Activated naive CD8-positive, alpha-beta T cell treated with anti-CD3 and anti-CD28 coated beads for 36 hours (primary cell): ENCODE measurements around the gene ARGLU1. TPM values are rescaled to one million over a fixed set of nuclear protein-coding genes. Genes with fewer than 3 reads are reported as not detected.

ENCODE experiments used
- DNase-seq: peaks from one replicate; pipeline ENCODE4 v3.0.0; 2021
- H3K27ac Mint-ChIP-seq: one replicate; pipeline ENCODE4 v1.8.0; 2022; ENCODE audit warnings: mild to moderate bottlenecking, moderate library complexity, mixed read lengths
- H3K27me3 Mint-ChIP-seq: one replicate; pipeline ENCODE4 v1.8.0; 2022; ENCODE audit warnings: mild to moderate bottlenecking, mixed read lengths
- H3K36me3 Mint-ChIP-seq: one replicate; pipeline ENCODE4 v1.8.0; 2021; ENCODE audit warnings: mild to moderate bottlenecking, mixed read lengths
- H3K4me1 Mint-ChIP-seq: one replicate; pipeline ENCODE4 v1.8.0; 2021; ENCODE audit warnings: mixed read lengths
- H3K4me3 Mint-ChIP-seq: one replicate; pipeline ENCODE4 v1.8.0; 2022; ENCODE audit warnings: mild to moderate bottlenecking, moderate library complexity, mixed read lengths
- H3K9me3 Mint-ChIP-seq: one replicate; pipeline ENCODE4 v1.8.0; 2022; ENCODE audit warnings: mixed read lengths
- total RNA-seq, 2 experiments: library from RNA; stranded (reverse); gene quantifications; one replicate each; pipeline ENCODE4 v1.2.3, GENCODE V29; 2021

Gene ARGLU1
- total RNA-seq, 2 experiments from 2014 or later, result 65.3 to 72.7 TPM

DNA sequence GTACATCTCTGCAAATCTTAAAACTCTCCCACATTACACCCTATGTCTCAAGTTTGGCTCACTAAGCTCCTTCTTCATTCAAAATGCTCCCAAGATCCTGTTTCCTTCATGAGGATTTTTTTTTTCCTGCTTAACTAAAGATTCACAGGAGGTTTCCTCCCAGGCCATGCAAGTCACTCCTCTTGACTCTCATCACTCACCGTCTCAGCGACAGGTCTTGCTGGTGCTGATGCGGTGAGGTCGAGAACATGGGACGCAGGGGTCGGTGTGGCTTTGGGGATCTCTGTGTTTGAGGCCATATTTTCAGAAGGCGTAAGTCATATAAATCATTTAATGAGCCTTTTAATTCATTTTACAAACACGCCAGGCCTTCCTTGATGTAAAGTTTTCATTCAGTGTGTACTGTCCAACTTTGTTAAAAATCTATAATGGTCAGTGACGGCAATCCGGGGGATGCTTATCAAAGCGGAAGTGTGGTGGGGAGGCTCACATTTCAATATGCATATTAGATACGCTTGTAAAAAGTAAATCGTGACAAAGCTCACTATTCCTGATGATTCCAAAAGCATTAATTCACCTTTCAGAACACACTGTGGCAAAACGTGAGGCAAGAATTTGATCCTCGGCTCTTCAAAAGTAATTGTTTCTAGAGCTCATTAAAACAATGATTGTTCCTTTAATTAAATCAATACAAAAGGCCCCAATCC lies 52.9 kb downstream of the ARGLU1 start:
- no peaks in the 10 kb centered on the region for H3K36me3 Mint-ChIP-seq
- no peak for DNase-seq
- no peak overlapping the region for H3K4me3 Mint-ChIP-seq
- H3K27me3 Mint-ChIP-seq, result peaks cover 27% of the 10 kb centered on the region
- H3K27ac Mint-ChIP-seq, result no peak overlapping the region
- no peaks in the 10 kb centered on the region for H3K4me1 Mint-ChIP-seq
- H3K9me3 Mint-ChIP-seq, result no peaks in the 10 kb centered on the region

GRCh38 chr13:106513025-106513983 lies 54.6 kb downstream of the ARGLU1 start:
- H3K27ac Mint-ChIP-seq, result no peak overlapping the region
- H3K27me3 Mint-ChIP-seq, result peaks cover 27% of the 10 kb centered on the region
- H3K4me1 Mint-ChIP-seq, result no peaks in the 10 kb centered on the region
- H3K9me3 Mint-ChIP-seq, result no peaks in the 10 kb centered on the region
- no peak for DNase-seq
- no peak overlapping the region for H3K4me3 Mint-ChIP-seq
- H3K36me3 Mint-ChIP-seq, result no peaks in the 10 kb centered on the region

DNA sequence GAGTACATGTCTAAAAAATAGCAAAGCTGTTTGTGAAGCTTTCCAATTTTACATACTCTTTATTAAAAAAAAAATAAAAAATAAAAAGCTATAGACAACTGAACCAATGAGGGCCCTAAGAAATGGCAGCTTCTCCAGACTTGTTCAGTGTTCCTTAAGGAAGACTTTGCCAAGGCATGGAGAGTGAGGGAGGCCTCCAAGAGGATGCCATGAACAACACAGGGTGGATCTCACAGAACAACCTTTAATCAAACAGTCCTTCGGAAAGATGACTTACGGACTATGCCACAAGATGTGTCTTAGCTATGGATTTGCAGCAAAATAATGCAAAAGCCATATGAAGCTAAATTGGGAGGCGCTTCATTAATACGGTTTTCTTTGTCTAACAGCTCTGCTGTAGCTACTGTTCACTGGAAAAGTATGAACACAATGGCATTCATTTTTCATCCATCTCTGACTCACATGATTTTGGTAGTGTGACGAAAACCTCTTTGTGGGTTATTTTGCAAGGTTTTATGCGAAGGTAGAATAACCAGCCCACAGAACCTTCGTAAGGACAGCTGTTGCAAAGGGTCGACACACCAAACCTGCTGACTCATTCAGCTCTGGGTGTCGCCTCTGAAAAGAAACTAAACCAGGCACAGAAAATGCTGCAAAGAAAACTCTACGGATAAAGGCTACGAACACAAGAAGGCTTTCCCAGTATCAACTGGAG lies 60.2 kb downstream of the ARGLU1 start:
- Mint-ChIP-seq H3K4me1 (peaks cover 3% of the 10 kb centered on the region), H3K36me3 (no peaks in the 10 kb centered on the region), H3K9me3 (no peaks in the 10 kb centered on the region), H3K27ac (no peak overlapping the region), H3K4me3 (no peak overlapping the region), H3K27me3 (peaks cover 18% of the 10 kb centered on the region)
- DNase-seq, result no peak

DNA sequence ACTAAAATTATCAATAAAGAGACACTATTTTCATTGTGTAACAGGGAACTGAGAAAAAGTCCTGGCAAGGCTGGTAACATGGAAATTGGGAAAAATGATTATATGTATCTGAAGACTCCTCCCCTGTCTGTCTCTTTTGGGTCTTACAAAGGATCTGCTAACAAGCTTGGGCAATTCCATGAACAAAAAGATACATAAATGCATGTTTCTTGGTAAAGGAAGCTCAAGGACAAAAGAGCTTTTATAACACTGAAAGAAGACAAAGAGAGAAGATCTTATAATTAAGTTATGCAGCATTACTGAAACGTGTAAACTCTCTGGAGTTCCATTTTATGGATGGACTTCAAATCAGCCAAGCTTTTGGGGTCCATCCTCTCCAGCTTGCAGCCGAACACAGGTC lies 61.7 kb downstream of the ARGLU1 start:
- Mint-ChIP-seq H3K36me3 (no peaks in the 10 kb centered on the region), H3K27ac (no peak overlapping the region), H3K4me1 (peaks cover 3% of the 10 kb centered on the region), H3K27me3 (peaks cover 22% of the 10 kb centered on the region), H3K4me3 (no peak overlapping the region), H3K9me3 (no peaks in the 10 kb centered on the region)
- no peak for DNase-seq

DNA sequence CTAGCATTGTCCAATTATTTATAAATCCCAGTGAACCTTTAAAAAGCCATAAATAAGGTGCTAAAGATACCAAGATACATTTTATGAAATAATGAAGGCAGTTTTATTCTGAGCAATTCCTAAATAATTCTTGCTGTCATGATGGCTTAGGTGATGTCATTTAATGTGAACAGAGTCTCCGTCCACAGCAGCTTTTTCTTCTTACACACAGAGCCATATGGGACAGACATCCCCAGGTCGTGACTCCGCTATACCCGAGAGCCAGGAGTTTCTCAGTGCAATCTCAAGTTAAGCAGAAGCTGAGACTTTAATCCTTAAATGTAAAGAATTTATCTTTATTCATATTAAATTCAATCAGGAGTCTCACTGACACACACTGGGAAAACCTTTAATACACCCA lies 62.2 kb downstream of the ARGLU1 start:
- no peak overlapping the region for H3K27ac Mint-ChIP-seq
- DNase-seq, result no peak
- H3K4me3 Mint-ChIP-seq, result no peak overlapping the region
- H3K27me3 Mint-ChIP-seq, result peaks cover 20% of the 10 kb centered on the region
- peaks cover 3% of the 10 kb centered on the region for H3K4me1 Mint-ChIP-seq
- no peaks in the 10 kb centered on the region for H3K36me3 Mint-ChIP-seq
- H3K9me3 Mint-ChIP-seq, result no peaks in the 10 kb centered on the region

- Mint-ChIP-seq H3K4me3 (no peak overlapping the region), H3K36me3 (no peaks in the 10 kb centered on the region), H3K27ac (no peak overlapping the region), H3K4me1 (peaks cover 3% of the 10 kb centered on the region), H3K27me3 (peaks cover 24% of the 10 kb centered on the region), H3K9me3 (no peaks in the 10 kb centered on the region)
- no peak for DNase-seq
Observed at GRCh38 chr13:106505295-106505694, 62.6 kb downstream of the ARGLU1 start.

DNA sequence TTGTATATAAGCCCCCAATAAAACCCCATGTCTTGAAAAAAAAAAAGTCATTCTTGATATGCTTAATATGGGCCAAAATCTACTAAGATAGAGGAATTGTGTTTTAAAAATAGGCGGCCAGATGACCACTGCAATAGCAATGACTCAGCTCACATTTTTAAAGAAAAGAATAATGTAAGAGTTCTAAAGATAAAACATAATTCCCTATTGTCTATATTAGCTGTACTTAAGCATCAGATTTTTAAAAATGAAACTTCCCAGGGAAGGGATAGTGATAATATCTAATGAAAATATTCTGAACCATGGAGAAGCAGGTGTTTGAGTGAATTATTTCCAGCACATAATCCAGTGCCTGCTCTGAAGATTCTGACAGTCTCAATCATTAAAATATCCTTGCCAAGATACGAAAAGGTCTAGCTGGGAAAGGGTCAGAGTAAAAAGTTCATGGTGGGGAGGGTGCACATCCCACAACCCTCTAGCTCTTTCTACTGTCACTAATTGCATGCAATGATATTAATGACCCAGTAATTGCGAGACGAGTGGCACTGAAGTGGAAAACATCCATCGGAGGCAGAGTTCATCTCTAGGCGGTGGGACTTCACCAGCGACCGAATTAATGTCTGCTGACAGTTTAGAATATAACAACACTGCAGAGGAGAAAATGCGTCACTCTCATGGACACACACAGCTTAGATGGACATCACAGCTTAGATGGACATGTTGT lies 64.0 kb downstream of the ARGLU1 start:
- Mint-ChIP-seq H3K4me1 (peaks cover 7% of the 10 kb centered on the region), H3K4me3 (no peak overlapping the region), H3K36me3 (no peaks in the 10 kb centered on the region), H3K9me3 (no peaks in the 10 kb centered on the region), H3K27me3 (peaks cover 26% of the 10 kb centered on the region), H3K27ac (no peak overlapping the region)
- DNase-seq, result no peak

DNA sequence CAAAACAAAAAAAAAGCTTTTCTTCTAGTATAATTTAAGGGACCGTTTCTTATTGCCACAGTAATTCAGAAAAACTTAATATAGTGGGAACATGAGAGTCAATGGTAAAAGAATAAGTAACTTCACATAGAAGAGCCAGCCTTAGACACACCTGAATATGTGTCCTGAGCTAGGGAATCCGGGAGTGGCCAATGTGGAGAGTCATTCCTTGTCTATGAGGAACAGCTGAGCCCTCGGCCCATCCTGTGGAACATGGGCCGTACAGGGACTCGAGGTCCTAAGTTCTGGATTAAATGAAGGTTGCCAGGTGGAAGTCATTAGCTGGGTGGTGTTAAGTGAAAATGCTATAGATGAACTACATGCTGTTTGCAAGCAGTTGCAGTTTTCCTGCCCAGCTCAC lies 64.7 kb downstream of the ARGLU1 start:
- no peak for DNase-seq
- no peak overlapping the region for H3K27ac Mint-ChIP-seq
- H3K4me3 Mint-ChIP-seq, result no peak overlapping the region
- no peaks in the 10 kb centered on the region for H3K36me3 Mint-ChIP-seq
- H3K9me3 Mint-ChIP-seq, result no peaks in the 10 kb centered on the region
- peaks cover 32% of the 10 kb centered on the region for H3K27me3 Mint-ChIP-seq
- H3K4me1 Mint-ChIP-seq, result peaks cover 7% of the 10 kb centered on the region

DNA sequence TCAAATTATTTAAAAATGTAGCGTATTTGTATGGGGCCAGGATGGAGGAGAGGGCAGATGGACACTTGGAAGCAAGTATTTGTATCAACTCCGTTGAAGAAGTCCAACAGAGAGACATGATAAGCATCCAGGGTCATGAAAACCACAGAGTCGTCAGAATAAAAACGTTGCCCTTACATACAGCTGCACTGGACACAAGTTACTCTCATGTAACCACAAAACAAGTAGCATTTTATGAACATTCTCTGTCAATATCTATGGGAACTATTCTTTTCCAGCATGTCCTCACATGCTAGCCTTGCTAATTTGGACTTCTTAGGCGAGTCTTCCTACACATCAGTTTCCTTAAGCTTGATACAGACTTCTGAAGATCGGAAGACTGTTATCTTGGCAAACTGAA lies 67.5 kb downstream of the ARGLU1 start:
- Mint-ChIP-seq H3K27ac (no peak overlapping the region), H3K36me3 (no peaks in the 10 kb centered on the region), H3K27me3 (peaks cover 55% of the 10 kb centered on the region), H3K9me3 (no peaks in the 10 kb centered on the region), H3K4me1 (peaks cover 4% of the 10 kb centered on the region), H3K4me3 (no peak overlapping the region)
- no peak for DNase-seq

DNA sequence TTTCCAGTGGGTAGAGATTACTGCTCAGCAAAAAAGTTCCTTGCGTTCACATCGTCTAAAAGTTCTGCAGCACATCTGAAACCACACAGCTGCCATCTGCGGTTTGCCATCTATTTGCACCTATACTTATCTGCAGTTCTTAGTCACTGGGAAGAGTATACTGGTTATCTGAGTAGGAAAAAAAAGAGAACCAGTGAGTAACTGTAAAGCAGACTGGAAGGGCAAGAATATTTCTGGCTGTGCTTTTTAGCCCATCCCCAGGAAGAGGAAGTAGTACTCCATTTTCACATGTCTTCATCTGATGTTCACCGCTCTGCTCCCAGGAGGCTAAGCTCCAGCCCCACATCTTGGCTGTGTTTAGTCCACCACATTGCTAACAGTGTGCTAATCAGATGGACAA lies 68.0 kb downstream of the ARGLU1 start:
- no peak for DNase-seq
- H3K27ac Mint-ChIP-seq, result no peak overlapping the region
- no peaks in the 10 kb centered on the region for H3K36me3 Mint-ChIP-seq
- no peaks in the 10 kb centered on the region for H3K9me3 Mint-ChIP-seq
- peaks cover 56% of the 10 kb centered on the region for H3K27me3 Mint-ChIP-seq
- no peak overlapping the region for H3K4me3 Mint-ChIP-seq
- peaks cover 4% of the 10 kb centered on the region for H3K4me1 Mint-ChIP-seq

DNA sequence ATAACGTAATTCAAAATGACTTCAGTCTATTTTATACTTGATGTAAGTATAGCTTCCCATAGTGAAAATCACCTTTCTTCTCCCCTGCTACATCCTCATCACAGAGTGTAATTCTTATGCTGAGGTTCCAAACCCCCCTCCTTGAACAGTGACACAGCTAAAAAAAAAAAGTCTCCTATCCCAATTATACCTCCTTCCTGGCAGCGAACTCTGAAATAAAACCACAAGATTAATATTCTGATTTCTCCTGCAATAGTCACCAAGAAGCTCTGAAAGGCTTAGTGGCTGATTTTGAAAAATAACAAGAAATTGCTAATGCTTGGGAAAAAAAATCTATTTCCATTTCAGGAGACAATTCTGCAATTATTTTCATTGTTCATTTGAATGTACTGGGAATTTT lies 68.8 kb downstream of the ARGLU1 start:
- H3K9me3 Mint-ChIP-seq, result no peaks in the 10 kb centered on the region
- no peaks in the 10 kb centered on the region for H3K36me3 Mint-ChIP-seq
- no peak overlapping the region for H3K4me3 Mint-ChIP-seq
- no peak for DNase-seq
- H3K4me1 Mint-ChIP-seq, result peaks cover 4% of the 10 kb centered on the region
- peaks cover 62% of the 10 kb centered on the region for H3K27me3 Mint-ChIP-seq
- H3K27ac Mint-ChIP-seq, result no peak overlapping the region

- Mint-ChIP-seq H3K4me3 (no peak overlapping the region), H3K27me3 (peaks cover 67% of the 10 kb centered on the region), H3K27ac (no peak overlapping the region), H3K36me3 (no peaks in the 10 kb centered on the region), H3K4me1 (peaks cover 8% of the 10 kb centered on the region), H3K9me3 (no peaks in the 10 kb centered on the region)
- DNase-seq, result no peak
Observed at GRCh38 chr13:106498571-106498970, 69.4 kb downstream of the ARGLU1 start.

GRCh38 chr13:106498158-106498557 lies 69.8 kb downstream of the ARGLU1 start:
- H3K27me3 Mint-ChIP-seq, result peaks cover 71% of the 10 kb centered on the region
- peaks cover 13% of the 10 kb centered on the region for H3K4me1 Mint-ChIP-seq
- no peaks in the 10 kb centered on the region for H3K9me3 Mint-ChIP-seq
- no peak for DNase-seq
- no peak overlapping the region for H3K4me3 Mint-ChIP-seq
- no peaks in the 10 kb centered on the region for H3K36me3 Mint-ChIP-seq
- no peak overlapping the region for H3K27ac Mint-ChIP-seq

DNA sequence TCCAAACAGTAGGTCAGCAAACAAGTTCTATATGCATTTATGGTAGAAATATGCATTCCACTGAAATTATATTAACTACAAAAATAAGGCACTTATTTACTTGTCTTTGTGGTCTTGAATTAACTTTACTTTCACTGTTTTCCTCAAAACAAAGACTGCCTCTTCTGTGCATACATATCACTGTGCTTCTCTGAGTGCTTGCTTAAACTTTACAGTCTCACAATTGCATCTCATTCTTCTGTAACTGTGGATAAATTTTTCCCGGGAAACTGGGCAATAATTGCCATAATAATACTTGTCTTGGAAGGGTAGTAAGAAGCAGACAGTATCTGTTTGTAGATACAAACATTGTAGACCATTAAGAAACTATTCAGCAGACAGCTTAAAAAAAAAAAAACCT lies 70.9 kb downstream of the ARGLU1 start:
- peaks cover 13% of the 10 kb centered on the region for H3K4me1 Mint-ChIP-seq
- no peaks in the 10 kb centered on the region for H3K9me3 Mint-ChIP-seq
- H3K27me3 Mint-ChIP-seq, result peaks cover 72% of the 10 kb centered on the region
- H3K4me3 Mint-ChIP-seq, result no peak overlapping the region
- no peak for DNase-seq
- H3K36me3 Mint-ChIP-seq, result no peaks in the 10 kb centered on the region
- H3K27ac Mint-ChIP-seq, result no peak overlapping the region
